Adrenal gland (tissue), 12 donors: Measurements from ENCODE around the gene OR5K2. TPM values are rescaled to one million over a fixed set of nuclear protein-coding genes. Genes with fewer than 3 reads are reported as not detected.

Source experiments
- DNase-seq, 7 donors: peaks; one replicate each; pipeline ENCODE4 v3.0.0-alpha.2; 2019 to 2020
- H3K27ac ChIP-seq, 5 donors: fragments of 200-600 bp; sonication (generic) in 4 of 5; 1 replicate in 3 of 5; 2 replicates in 2 of 5; pipeline versions ENCODE4 v1.5.1 to v1.8.0; 2016 to 2020; ENCODE audit warnings: mild to moderate bottlenecking in 1 of 5
- H3K27me3 ChIP-seq: fragments of 200-600 bp; 2 replicates; pipeline ENCODE4 v1.8.0; 2021
- H3K36me3 ChIP-seq, 2 donors: fragments of 200-600 bp; replicated peaks in 1 of 2; 1 replicate in 1 of 2; 2 replicates in 1 of 2; pipeline versions ENCODE4 v1.5.1 to v1.8.0; 2018 to 2022
- H3K4me1 ChIP-seq, 2 donors: fragments of 200-600 bp; replicated peaks in 1 of 2; 1 replicate in 1 of 2; 2 replicates in 1 of 2; pipeline versions ENCODE4 v1.5.1 to v1.8.0; 2018 to 2021
- H3K4me3 ChIP-seq, 4 donors: fragments of 200-600 bp; sonication (generic) in 3 of 4; one replicate each; pipeline ENCODE4 v1.5.1; 2016 to 2018
- H3K9me3 ChIP-seq, 3 donors: fragments of 200-600 bp; sonication (generic) in 1 of 3; replicated peaks in 1 of 3; 1 replicate in 2 of 3; 2 replicates in 1 of 3; pipeline versions ENCODE4 v1.5.1 to v1.8.0; 2016 to 2021
- CTCF ChIP-seq, 6 experiments: fragments of 450-650 bp in 4 of 6; fragments of 200-600 bp in 2 of 6; sonication (generic) in 1 of 6; IDR thresholded peaks; 1 replicate in 5 of 6; 2 replicates in 1 of 6; pipeline versions ENCODE4 v1.5.1 to v1.8.0; 2016 to 2021; ENCODE audit warnings: antibody characterized with exemption in 6 of 6, mild to moderate bottlenecking in 2 of 6, moderate library complexity in 1 of 6
- POLR2A ChIP-seq, 2 donors: fragments of 450-650 bp; IDR thresholded peaks; one replicate each; pipeline ENCODE4 v1.6.1; 2017; ENCODE audit warnings: antibody characterized with exemption in 2 of 2, mild to moderate bottlenecking in 2 of 2, moderate library complexity in 1 of 2
- WGBS, 4 donors: extraction: QIAGEN DNeasy Blood & Tissue Kit in 2 of 4; methylation state at CpG; one replicate each; pipeline versions ENCODE4 v1.1.5 to v1.1.7; 2013 to 2017; 5-methylcytosine and 5-hydroxymethylcytosine counted together
- intact Hi-C, 2 donors: fragments of 100-400 bp; cut with DNase I; formaldehyde crosslinking; loops; one replicate each; pipeline versions ENCODE4 v1.14.1 to v1.15.0; 2022 to 2023
- polyA plus RNA-seq, 3 donors: library from polyadenylated mRNA; stranded (reverse); fragments of 200-250 nt in 2 of 3; fragments of 350-450 nt in 1 of 3; fragmentation: Illumina TruSeq in 1 of 3; extraction: RNeasy Lipid Tissue Mini Kit (QIAGEN cat#74804) in 1 of 3; gene quantifications; one replicate each; pipeline ENCODE4 v1.2.3, GENCODE V29; 2013 to 2014
- total RNA-seq, 9 donors: library from RNA; depleted of rRNA in 4 of 9; stranded (reverse); fragments of >200 nt in 4 of 9; fragments of 120-200 nt in 1 of 9; fragmentation: NEBNext Ultra II Directional in 1 of 9; extraction: Animal tissue kit (Norgen Biotek cat#: 25700) in 1 of 9; gene quantifications; one replicate each; pipeline versions ENCODE4 v1.1.0 to v1.2.4, GENCODE V29; 2013 to 2023
- donor health status: healthy with polysubstance abuse.
- donor health status: Bipolar disorder and iron deficiency.
- donor health status: DM: yes; HTN: yes; CAD: no.
- donor health status: DM: no; HTN: no; CAD: no.
- donor health status: DM: no; HTN: no; CAD: no.
- donor health status: DM: yes; HTN: yes; CAD: no.

OR5K2 gene
- total and polyA plus RNA-seq, 12 donors, result not detected

- H3K27me3 ChIP-seq, result no peaks in the 10 kb centered on the region
- H3K4me3 ChIP-seq, result no peak overlapping the region
- DNase-seq, result no peak
- H3K36me3 ChIP-seq, result no peaks in the 10 kb centered on the region
- H3K27ac ChIP-seq, result no peak overlapping the region
- no peaks in the 10 kb centered on the region for H3K9me3 ChIP-seq
- 81 to 90% (median 85%) methylated on average over 5 of the region's 5 CpGs for WGBS, 4 donors
- TF ChIP-seq CTCF (IDR thresholded peaks at IDR 0.05), result no peak
- no peak for TF ChIP-seq POLR2A (IDR thresholded peaks at IDR 0.05)
- no peaks in the 10 kb centered on the region for H3K4me1 ChIP-seq
- intact Hi-C loops, result no loop called here
These were observed 34.8 kb downstream of the OR5K2 start for GRCh38 chr3:98532275-98532637.

GRCh38 chr3:98532709-98533571 is 35.5 kb downstream of the OR5K2 start:
- no peak for DNase-seq
- intact Hi-C loops, result no loop called here
- TF ChIP-seq POLR2A (IDR thresholded peaks at IDR 0.05) (no peak), CTCF (IDR thresholded peaks at IDR 0.05) (no peak)
- Histone ChIP-seq H3K4me1 (no peaks in the 10 kb centered on the region), H3K27me3 (no peaks in the 10 kb centered on the region), H3K4me3 (no peak overlapping the region), H3K9me3 (no peaks in the 10 kb centered on the region), H3K36me3 (no peaks in the 10 kb centered on the region), H3K27ac (no peak overlapping the region)
- 79 to 90% (median 89%) methylated on average over 6 of the region's 6 CpGs for WGBS, 4 donors

GRCh38 chr3:98534168-98534567 is 36.7 kb downstream of the OR5K2 start:
- H3K36me3 ChIP-seq, result no peaks in the 10 kb centered on the region
- no peaks in the 10 kb centered on the region for H3K9me3 ChIP-seq
- no peak overlapping the region for H3K27ac ChIP-seq
- WGBS, 4 donors, result 90 to 97% (median 94%) methylated on average over 2 of the region's 2 CpGs
- H3K4me3 ChIP-seq, result no peak overlapping the region
- DNase-seq, result no peak
- intact Hi-C loops, result no loop called here
- no peak for TF ChIP-seq POLR2A (IDR thresholded peaks at IDR 0.05)
- TF ChIP-seq CTCF (IDR thresholded peaks at IDR 0.05), result no peak
- H3K27me3 ChIP-seq, result no peaks in the 10 kb centered on the region
- H3K4me1 ChIP-seq, result no peaks in the 10 kb centered on the region

GRCh38 chr3:98534734-98535133 is 37.3 kb downstream of the OR5K2 start:
- H3K9me3 ChIP-seq, result no peaks in the 10 kb centered on the region
- no peak overlapping the region for H3K4me3 ChIP-seq
- intact Hi-C loops, result no loop called here
- WGBS, 4 donors, result 87 to 92% (median 89%) methylated on average over 1 of the region's 1 CpG
- TF ChIP-seq CTCF (IDR thresholded peaks at IDR 0.05) (no peak), POLR2A (IDR thresholded peaks at IDR 0.05) (no peak)
- H3K4me1 ChIP-seq, result no peaks in the 10 kb centered on the region
- H3K27me3 ChIP-seq, result no peaks in the 10 kb centered on the region
- no peak overlapping the region for H3K27ac ChIP-seq
- no peaks in the 10 kb centered on the region for H3K36me3 ChIP-seq
- no peak for DNase-seq
